ENCODE measurements around the gene POU2AF1. TPM values are rescaled to one million over a fixed set of nuclear protein-coding genes. Genes with fewer than 3 reads are reported as not detected.

Gene POU2AF1
- total RNA-seq, 1 donor from 2014 or later, result 81.0 TPM

- no peak overlapping the region for H3K27ac Mint-ChIP-seq
- DNase-seq (ENCODE audit: low spot score), result no peak
- H3K36me3 Mint-ChIP-seq (ENCODE audit: low read depth), result no peaks in the 10 kb centered on the region
- intact Hi-C loops (cut with micrococcal nuclease), result no loop called here
- no peak overlapping the region for H3K4me3 Mint-ChIP-seq
- H3K27me3 Mint-ChIP-seq (ENCODE audit: insufficient read depth), result peaks cover 57% of the 10 kb centered on the region
- H3K9me3 Mint-ChIP-seq, result no peaks in the 10 kb centered on the region
- no peaks in the 10 kb centered on the region for H3K4me1 Mint-ChIP-seq (ENCODE audit: low read depth)
These were observed 75.6 kb downstream of the POU2AF1 start for GRCh38 chr11:111303461-111303860.

GRCh38 chr11:111302298-111302697 is 76.8 kb downstream of the POU2AF1 start:
- Mint-ChIP-seq H3K27me3 (ENCODE audit: insufficient read depth) (peaks cover 68% of the 10 kb centered on the region), H3K4me3 (no peak overlapping the region), H3K4me1 (ENCODE audit: low read depth) (no peaks in the 10 kb centered on the region), H3K27ac (no peak overlapping the region), H3K36me3 (ENCODE audit: low read depth) (no peaks in the 10 kb centered on the region), H3K9me3 (no peaks in the 10 kb centered on the region)
- intact Hi-C loops (cut with micrococcal nuclease), result no loop called here
- no peak for DNase-seq (ENCODE audit: low spot score)

Other genes with a start within 250 kb of the POU2AF1 start
- gene POU2AF2, start 133.6 kb downstream of the POU2AF1 start, total RNA-seq, result not detected in 2 replicates
- gene POU2AF3, start 80.7 kb downstream of the POU2AF1 start, total RNA-seq, result 0.21 and 0.39 TPM in 2 replicates
- gene BTG4, start 133.1 kb upstream of the POU2AF1 start, total RNA-seq, result not detected in 2 replicates
- not detected in 2 replicates for gene HOATZ, start 135.5 kb upstream of the POU2AF1 start, total RNA-seq
- gene LAYN, start 161.4 kb upstream of the POU2AF1 start, total RNA-seq, result 7.5 and 8.0 TPM in 2 replicates
- gene SIK2, start 223.2 kb upstream of the POU2AF1 start, total RNA-seq, result 8.4 and 10.0 TPM in 2 replicates